GM13977 (cell line): ENCODE results near the gene MACROD2.

Experiments
- DNase-seq: peaks from one replicate; pipeline ENCODE4 v3.0.0; 2012; ENCODE audit warnings: low spot score
- in situ Hi-C: fragments of 300-500 bp; cut with MboI; formaldehyde crosslinking; loops from one replicate; pipeline ENCODE4 v1.12.0; 2022; ENCODE audit warnings: low sequenced_read_pairs, low pct_unique_long_range_greater_than_20kb, mixed read lengths, inconsistent platforms; ENCODE audit not compliant: unreplicated experiment
- TF ChIP-seq, protein P1 (sequence below): IDR thresholded peaks from 2 replicates; pipeline ENCODE4 v1.5.1; 2012; ENCODE audit warnings: mild to moderate bottlenecking, control low read depth; ENCODE audit not compliant: insufficient read depth; ENCODE audit errors: extremely low read depth, missing control alignments

MACROD2 gene

DNA sequence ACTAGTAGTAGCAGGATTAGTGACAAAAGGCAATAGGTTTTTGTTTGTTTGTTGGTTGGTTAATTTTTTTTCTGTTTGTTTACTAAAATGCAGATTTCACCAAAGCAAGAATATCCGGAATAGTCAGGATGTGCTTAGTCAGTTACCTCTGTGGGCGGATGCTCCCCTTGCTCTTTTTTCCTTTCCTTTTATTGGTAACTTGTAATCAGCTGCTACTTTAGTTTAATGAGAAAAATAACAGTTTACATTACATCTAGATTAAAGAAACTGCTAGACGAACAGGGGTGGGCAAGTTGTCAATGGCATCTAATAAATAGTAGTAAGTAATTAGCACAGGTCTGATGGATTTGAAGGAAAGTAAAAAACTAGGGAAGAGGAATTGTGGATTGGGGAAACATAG, 989.0 kb downstream of the MACROD2 start:
- in situ Hi-C loops = no loop called here
- DNase-seq = no peak
- TF ChIP-seq, protein P1, sequence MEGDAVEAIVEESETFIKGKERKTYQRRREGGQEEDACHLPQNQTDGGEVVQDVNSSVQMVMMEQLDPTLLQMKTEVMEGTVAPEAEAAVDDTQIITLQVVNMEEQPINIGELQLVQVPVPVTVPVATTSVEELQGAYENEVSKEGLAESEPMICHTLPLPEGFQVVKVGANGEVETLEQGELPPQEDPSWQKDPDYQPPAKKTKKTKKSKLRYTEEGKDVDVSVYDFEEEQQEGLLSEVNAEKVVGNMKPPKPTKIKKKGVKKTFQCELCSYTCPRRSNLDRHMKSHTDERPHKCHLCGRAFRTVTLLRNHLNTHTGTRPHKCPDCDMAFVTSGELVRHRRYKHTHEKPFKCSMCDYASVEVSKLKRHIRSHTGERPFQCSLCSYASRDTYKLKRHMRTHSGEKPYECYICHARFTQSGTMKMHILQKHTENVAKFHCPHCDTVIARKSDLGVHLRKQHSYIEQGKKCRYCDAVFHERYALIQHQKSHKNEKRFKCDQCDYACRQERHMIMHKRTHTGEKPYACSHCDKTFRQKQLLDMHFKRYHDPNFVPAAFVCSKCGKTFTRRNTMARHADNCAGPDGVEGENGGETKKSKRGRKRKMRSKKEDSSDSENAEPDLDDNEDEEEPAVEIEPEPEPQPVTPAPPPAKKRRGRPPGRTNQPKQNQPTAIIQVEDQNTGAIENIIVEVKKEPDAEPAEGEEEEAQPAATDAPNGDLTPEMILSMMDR = no peak

DNA sequence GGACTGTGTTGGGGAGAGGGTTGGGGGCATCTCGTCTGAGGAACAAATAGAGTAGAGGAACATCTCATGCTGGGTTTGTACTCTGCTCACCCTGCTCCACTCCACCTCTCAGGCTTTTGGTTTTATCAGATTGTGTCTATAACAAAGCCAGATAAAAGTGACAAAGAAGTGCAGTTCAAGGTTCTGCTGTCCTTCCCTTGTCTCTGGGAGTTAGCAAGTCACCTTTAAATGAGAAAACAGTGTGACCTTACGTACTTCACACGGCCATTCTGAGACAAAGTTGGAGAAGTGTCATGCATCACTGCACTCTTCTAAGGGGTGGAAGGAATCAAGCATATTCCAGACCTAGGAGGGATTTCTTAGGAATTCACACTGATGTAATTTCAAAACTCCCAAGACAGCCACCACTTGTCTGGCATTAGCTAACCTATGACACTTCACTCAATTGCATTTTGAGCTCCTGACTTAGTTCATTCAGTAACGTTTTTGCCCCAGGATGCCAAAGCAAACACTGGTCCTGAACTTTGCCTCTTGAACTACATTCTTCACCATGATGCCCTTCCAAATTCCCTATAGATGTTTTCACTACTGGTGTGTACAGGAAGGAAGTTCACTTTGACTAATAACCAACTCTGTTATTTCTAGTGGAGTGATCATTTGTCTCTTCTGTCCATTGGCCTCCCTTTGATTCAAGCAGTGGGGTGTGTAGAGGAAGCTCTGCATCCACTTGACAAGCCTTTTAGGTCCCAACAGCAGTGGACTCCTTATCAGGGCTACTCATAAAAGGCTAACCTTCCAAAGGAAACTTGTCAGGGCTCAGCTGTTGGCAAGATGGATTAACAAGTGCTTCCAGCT, 989.7 kb downstream of the MACROD2 start:
- TF ChIP-seq, protein P1 = no peak
- in situ Hi-C loops = no loop called here
- no peak for DNase-seq

DNA sequence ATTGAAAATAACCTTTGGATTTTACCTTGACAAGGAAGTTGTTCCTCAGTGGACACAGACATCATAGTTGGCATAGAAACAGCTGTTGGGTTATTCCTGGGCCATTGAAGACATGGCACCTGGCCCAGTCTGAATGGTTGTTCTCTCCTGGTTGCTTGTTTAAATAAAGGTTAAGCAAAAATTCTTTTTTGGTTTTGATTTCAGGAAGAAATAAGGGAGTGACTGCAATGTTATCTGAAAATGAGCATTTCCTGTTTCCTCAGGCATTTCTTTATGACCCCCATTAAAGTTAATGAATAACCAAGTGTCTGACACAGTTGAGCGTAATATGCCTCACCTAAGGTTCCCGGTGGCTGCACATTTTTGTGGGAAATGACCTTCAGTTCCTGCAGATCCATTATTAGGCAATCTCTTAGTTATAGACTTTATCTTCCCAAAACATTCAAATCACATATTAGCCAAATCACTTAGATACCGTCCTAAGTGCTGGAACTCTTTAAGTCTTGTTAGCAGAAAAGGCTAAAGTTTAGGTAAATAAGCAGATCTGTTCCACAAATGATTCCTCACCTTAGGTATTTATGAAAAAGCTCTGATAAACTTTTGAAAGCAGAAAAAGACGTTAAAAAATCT, 990.8 kb downstream of the MACROD2 start:
- TF ChIP-seq, protein P1 = no peak
- in situ Hi-C loops = no loop called here
- no peak for DNase-seq

DNA sequence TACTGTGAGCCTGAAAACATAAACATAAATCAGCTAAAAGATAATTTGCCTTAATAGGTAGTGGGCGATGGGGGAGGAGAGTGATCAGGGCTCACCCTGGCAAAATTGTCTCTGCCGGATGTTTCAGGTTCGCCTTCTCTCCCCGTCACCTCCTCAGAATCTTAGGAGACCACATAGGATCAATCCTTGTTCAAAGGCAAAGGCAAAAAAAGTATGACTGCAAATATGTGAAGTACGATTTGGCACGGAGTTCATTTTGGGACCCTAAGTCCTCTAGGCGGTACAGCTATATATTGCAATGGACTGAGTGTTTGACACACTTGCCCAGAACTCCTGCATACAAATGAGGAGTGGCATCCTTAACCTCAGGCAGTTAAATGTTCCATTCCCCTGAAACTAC, 991.3 kb downstream of the MACROD2 start:
- in situ Hi-C loops = no loop called here
- DNase-seq = no peak
- TF ChIP-seq, protein P1 = no peak

DNA sequence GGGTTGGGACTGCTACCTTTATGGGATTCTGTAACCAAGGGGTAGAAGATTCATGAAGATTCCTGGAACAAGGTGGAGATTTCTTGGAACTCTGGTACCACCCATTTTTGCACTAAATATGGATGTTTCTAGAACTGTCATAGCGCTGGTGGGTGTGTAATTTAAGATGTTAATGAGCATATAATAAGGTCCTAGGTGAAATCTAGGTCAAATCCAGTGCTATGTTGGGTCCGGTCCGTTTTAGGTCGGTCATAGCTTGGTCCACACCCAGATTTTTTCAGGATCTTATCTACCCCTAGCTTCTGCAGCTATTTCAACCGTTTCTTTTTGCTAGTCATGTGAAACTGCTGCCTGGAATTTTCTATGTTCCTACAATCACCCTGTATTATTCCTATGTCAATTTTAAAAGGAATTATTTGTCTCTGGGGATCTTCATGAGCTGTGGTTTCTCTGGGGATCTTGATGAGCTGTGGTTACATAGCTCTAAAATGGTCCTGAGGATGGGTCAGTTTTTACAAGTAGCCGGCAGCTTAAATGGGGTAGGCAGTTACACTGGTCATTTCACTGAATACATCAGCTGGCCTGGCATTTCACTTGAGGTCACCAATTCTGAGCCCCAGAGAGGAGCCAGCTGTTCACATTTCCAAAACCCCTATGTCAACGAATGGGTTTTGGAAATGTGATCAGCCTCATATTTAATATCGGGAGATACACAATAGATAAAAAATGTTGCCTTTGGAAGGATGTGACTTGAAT, 994.4 kb downstream of the MACROD2 start:
- no peak for DNase-seq
- in situ Hi-C loops = no loop called here
- TF ChIP-seq, protein P1 = no peak

DNA sequence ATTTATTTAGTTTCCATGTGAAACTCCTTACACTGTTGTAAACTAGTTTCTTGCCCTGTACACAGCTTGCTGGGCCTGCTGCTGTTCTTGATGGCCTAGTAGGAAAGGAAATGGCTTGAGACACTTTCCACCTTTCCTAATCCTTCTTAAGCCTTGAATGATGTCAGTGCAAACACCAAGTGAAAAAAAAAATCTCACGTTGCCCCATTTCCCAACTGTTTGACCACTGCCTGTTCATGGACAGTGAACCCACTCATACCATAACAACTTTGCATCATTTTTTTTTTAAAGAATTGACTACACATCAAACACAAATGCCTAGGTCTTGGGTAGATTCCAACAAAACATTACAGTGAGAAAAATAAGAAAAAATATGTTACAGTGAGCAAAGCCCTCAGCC, 995.7 kb downstream of the MACROD2 start:
- in situ Hi-C loops = no loop called here
- no peak for DNase-seq
- TF ChIP-seq, protein P1 = no peak
